Measurements from ENCODE around the gene CR1. TPM values are rescaled to one million over a fixed set of nuclear protein-coding genes. Genes with fewer than 3 reads are reported as not detected.

Gene CR1
- total and polyA plus RNA-seq, 9 of the 15 experiments (the other 6 are each of a cell fraction or from before 2014, with no cell fraction given) = 0.07 to 0.47 (median 0.18) TPM

GRCh38 chr1:207500306-207500705 lies 4.3 kb downstream of the CR1 start:
- Histone ChIP-seq H3K9me1 (ENCODE audit: control insufficient read depth, insufficient read depth, low read length) (no peaks in the 10 kb centered on the region), H3K9me3 (replicated peaks; ENCODE audit: control insufficient read depth, insufficient read depth, low read depth, low read length) (no peaks in the 10 kb centered on the region), H3K27ac (ENCODE audit: extremely low read depth, low read depth, low read length) (no peak overlapping the region), H3K4me2 (ENCODE audit: insufficient read depth, low read length) (0 out of 2 replicates have a peak overlapping the region, but pooled peaks have one; percentile 14), H3K4me3 (no peak overlapping the region), H3K27me3 (ENCODE audit: control insufficient read depth in 2 of 2, insufficient read depth in 2 of 2, low read length in 2 of 2) (no peaks in the 10 kb centered on the region), H3K4me1 (replicated peaks in 1 of 2; ENCODE audit: control insufficient read depth in 2 of 2, insufficient read depth in 2 of 2, low read length in 2 of 2) (peaks cover 10 to 23% of the 10 kb centered on the region in 2 experiments), H3K9ac (ENCODE audit: insufficient read depth in 1 of 2, low read depth in 2 of 2, low read length in 2 of 2) (no peak overlapping the region), H2AFZ (ENCODE audit: low read depth, low read length) (peak overlapping the region; percentile 42; the same call in 1 of the 2 replicates), H3K36me3 (ENCODE audit: control insufficient read depth, insufficient read depth, low read length) (no peaks in the 10 kb centered on the region; the same call in 2 of the 3 replicates), H3K79me2 (ENCODE audit: control insufficient read depth, insufficient read depth, low read length) (no peaks in the 10 kb centered on the region), H4K20me1 (replicated peaks; ENCODE audit: control insufficient read depth, insufficient read depth, low read length) (no peaks in the 10 kb centered on the region)
- in situ Hi-C loops (cut with MboI) = loop anchor here (25.0 kb wide), 1 partner anchor 888 kb away; the partner anchor contains the start of gene EIF2D
- intact Hi-C loops (cut with micrococcal nuclease) = loop anchor here (1.0 to 5.0 kb wide), 2 partner anchors 172 to 178 kb away; partner anchors contain the start of gene CD55
- ChIA-PET POLR2A (interaction anchor here (0.6 to 1.3 kb wide), 4 partner anchors 19 to 179 kb away, joined by 3 to 4 read pairs (median 3); partner anchors contain the start of gene CD55), CTCF (ENCODE audit: low intra/inter-chr PET ratio) (interaction anchor here (0.7 to 1.9 kb wide), 7 partner anchors 19 to 893 kb away, joined by 3 to 6 read pairs (median 5); no protein-coding TSS in a partner anchor)
- ATAC-seq (peak; percentile 67), DNase-seq (ENCODE audit: extremely low read depth in 1 of 4, low spot score in 3 of 4) (peak in 2 of 4 experiments; percentile 53 to 73), FAIRE-seq (peak; percentile 37)
- 9% methylated on average over 3 of the region's 3 CpGs for WGBS (ENCODE audit: insufficient coverage, low coverage, missing lambda C conversion rate)
- BruUV-seq (replicated peaks) = no TSS peak
- TF ChIP-seq TRIM24 (IDR thresholded peaks at IDR 0.05) (no peak), ELF1 (tag; IDR thresholded peaks at IDR 0.05) (no peak), HNRNPH1 (optimal IDR thresholded peaks at IDR 0.05; ENCODE audit: low read depth, low read length) (no peak), SMARCA4 (IDR thresholded peaks at IDR 0.05) (peak; percentile 75), ATF2 (CRISPR knock-in tag; IDR thresholded peaks at IDR 0.05) (no peak), ZNF197 (CRISPR knock-in tag; IDR thresholded peaks at IDR 0.05; ENCODE audit: low read depth) (no peak), RHOXF2B (CRISPR knock-in tag; conservative IDR thresholded peaks at IDR 0.05) (no peak), BDP1 (IDR thresholded peaks at IDR 0.05; ENCODE audit: insufficient read depth, insufficient read length) (no peak), MAZ (CRISPR knock-in tag; conservative IDR thresholded peaks at IDR 0.05 in 1 of 2, IDR thresholded peaks at IDR 0.05 in 1 of 2) (no peak), FIP1L1 (IDR thresholded peaks at IDR 0.05; ENCODE audit: low read depth, low read length, poor library complexity, severe bottlenecking) (no peak), ZSCAN29 (IDR thresholded peaks at IDR 0.05) (no peak), KLF16 (IDR thresholded peaks at IDR 0.05) (no peak), ZNF717 (CRISPR knock-in tag; IDR thresholded peaks at IDR 0.05) (no peak), RBM25 (IDR thresholded peaks at IDR 0.05; ENCODE audit: low read depth, low read length, severe bottlenecking) (no peak), POLR2B (IDR thresholded peaks at IDR 0.05; ENCODE audit: low read depth, partially characterized antibody) (no peak), ZBTB9 (CRISPR knock-in tag; IDR thresholded peaks at IDR 0.05) (no peak), SUPT5H (IDR thresholded peaks at IDR 0.05) (no peak), ZNF79 (CRISPR knock-in tag; IDR thresholded peaks at IDR 0.05; ENCODE audit: low read depth) (no peak), MAX (CRISPR knock-in tag; IDR thresholded peaks at IDR 0.05) (no peak), ARHGAP35 (IDR thresholded peaks at IDR 0.05; ENCODE audit: partially characterized antibody) (no peak), HMGN3 (IDR thresholded peaks at IDR 0.05; ENCODE audit: borderline replicate concordance, extremely low read depth, insufficient read length, low read depth, low read length) (no peak)
- TF ChIP-seq, protein P1, sequence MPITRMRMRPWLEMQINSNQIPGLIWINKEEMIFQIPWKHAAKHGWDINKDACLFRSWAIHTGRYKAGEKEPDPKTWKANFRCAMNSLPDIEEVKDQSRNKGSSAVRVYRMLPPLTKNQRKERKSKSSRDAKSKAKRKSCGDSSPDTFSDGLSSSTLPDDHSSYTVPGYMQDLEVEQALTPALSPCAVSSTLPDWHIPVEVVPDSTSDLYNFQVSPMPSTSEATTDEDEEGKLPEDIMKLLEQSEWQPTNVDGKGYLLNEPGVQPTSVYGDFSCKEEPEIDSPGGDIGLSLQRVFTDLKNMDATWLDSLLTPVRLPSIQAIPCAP (CRISPR knock-in tag; IDR thresholded peaks at IDR 0.05; ENCODE audit: borderline replicate concordance) = no peak
